CD4-positive, alpha-beta T cell treated with Interleukin-21 for 1 hour (primary cell): Measurements from ENCODE around the gene KMT2C.
"Not testable (repeated sequence)": the region's sequence is repeated elsewhere in the genome, so short reads cannot be mapped to it uniquely, and the experiment has no call there.

Source experiments
- DNase-seq: peaks from one replicate; pipeline ENCODE4 v3.0.0-alpha.2; 2020

KMT2C gene

GRCh38 chr7:152286972-152287371 is 148.8 kb downstream of the KMT2C start:
- DNase-seq, result not testable (repeated sequence)

GRCh38 chr7:152286219-152286618 is 149.6 kb downstream of the KMT2C start:
- DNase-seq, result not testable (repeated sequence)

GRCh38 chr7:152284998-152285397 is 150.8 kb downstream of the KMT2C start:
- DNase-seq, result not testable (repeated sequence)

GRCh38 chr7:152277687-152278086 is 158.1 kb downstream of the KMT2C start:
- DNase-seq, result not testable (repeated sequence)

GRCh38 chr7:152270427-152270826 is 165.4 kb downstream of the KMT2C start:
- not testable (repeated sequence) for DNase-seq

GRCh38 chr7:152266859-152267258 is 168.9 kb downstream of the KMT2C start:
- DNase-seq, result not testable (repeated sequence)

GRCh38 chr7:152264915-152265314 is 170.9 kb downstream of the KMT2C start:
- DNase-seq, result not testable (repeated sequence)

GRCh38 chr7:152262146-152262545 is 173.7 kb downstream of the KMT2C start:
- DNase-seq, result not testable (repeated sequence)

GRCh38 chr7:152259645-152260044 is 176.2 kb downstream of the KMT2C start:
- not testable (repeated sequence) for DNase-seq

- not testable (repeated sequence) for DNase-seq
Observed at GRCh38 chr7:152247851-152248250, 188.0 kb downstream of the KMT2C start.

- DNase-seq, result not testable (repeated sequence)
Observed at GRCh38 chr7:152245417-152245816, 190.4 kb downstream of the KMT2C start.

- DNase-seq, result not testable (repeated sequence)
Observed at GRCh38 chr7:152243464-152243863, 192.3 kb downstream of the KMT2C start.

- DNase-seq, result not testable (repeated sequence)
Observed at GRCh38 chr7:152241301-152241700, 194.5 kb downstream of the KMT2C start.

GRCh38 chr7:152236306-152236705 is 199.5 kb downstream of the KMT2C start:
- not testable (repeated sequence) for DNase-seq

GRCh38 chr7:152234421-152234820 is 201.4 kb downstream of the KMT2C start:
- DNase-seq, result not testable (repeated sequence)

GRCh38 chr7:152231089-152231488 is 204.7 kb downstream of the KMT2C start:
- no peak for DNase-seq

- not testable (repeated sequence) for DNase-seq
Observed at GRCh38 chr7:152219556-152219955, 216.2 kb downstream of the KMT2C start.

- DNase-seq, result not testable (repeated sequence)
Observed at GRCh38 chr7:152208766-152209165, 227.0 kb downstream of the KMT2C start.

- not testable (repeated sequence) for DNase-seq
Observed at GRCh38 chr7:152204417-152204816, 231.4 kb downstream of the KMT2C start.

GRCh38 chr7:152203095-152203494 is 232.7 kb downstream of the KMT2C start:
- no peak for DNase-seq

GRCh38 chr7:152202056-152202455 is 233.7 kb downstream of the KMT2C start:
- DNase-seq, result no peak

- DNase-seq, result no peak
Observed at GRCh38 chr7:152200395-152200794, 235.4 kb downstream of the KMT2C start.

- DNase-seq, result no peak
Observed at GRCh38 chr7:152196391-152196790, 239.4 kb downstream of the KMT2C start.

- DNase-seq, result no peak
Observed at GRCh38 chr7:152193880-152194279, 241.9 kb downstream of the KMT2C start.

- DNase-seq, result no peak
Observed at GRCh38 chr7:152189061-152189460, 246.7 kb downstream of the KMT2C start.

GRCh38 chr7:152185558-152185957 is 250.2 kb downstream of the KMT2C start:
- DNase-seq, result no peak
